ENCODE measurements around the gene FOXJ3. TPM values are rescaled to one million over a fixed set of nuclear protein-coding genes. Genes with fewer than 3 reads are reported as not detected.

FOXJ3 gene
- total RNA-seq, 1 experiment from 2014 or later, result 51.1 TPM

DNA sequence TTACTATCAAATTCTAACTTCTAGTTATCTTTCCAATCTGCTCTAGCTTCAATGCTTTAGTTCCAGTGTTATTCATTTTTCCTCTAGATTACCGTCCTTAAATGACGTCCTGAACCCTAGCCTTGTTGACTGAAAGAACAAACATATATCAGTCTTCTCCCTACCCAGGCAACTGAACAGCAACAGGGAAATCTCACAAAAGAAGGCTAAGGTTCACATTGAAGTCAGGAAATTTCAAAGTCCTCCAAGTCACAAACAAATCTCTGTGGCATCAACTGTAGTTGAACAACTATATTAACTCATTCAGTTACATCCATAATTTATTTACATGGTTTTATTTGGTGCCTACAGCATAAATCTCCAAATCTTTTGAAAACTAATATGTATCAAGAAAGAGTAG, 19.5 kb downstream of the FOXJ3 start:
- H3K27me3 ChIP-seq (ENCODE audit: insufficient read depth, low read length), result no peaks in the 10 kb centered on the region
- no peaks in the 10 kb centered on the region for H3K9me2 ChIP-seq (ENCODE audit: insufficient read depth)
- H3K4me2 ChIP-seq (ENCODE audit: low read length), result no peak overlapping the region
- no TSS peak for BruUV-seq (replicated peaks)
- peaks cover 49% of the 10 kb centered on the region; the same call in 1 of the 2 replicates for H4K20me1 ChIP-seq (ENCODE audit: insufficient read depth)
- ChIA-PET POLR2A (no interaction called here), RAD21 (ENCODE audit: low non-redundant PET in 1 of 2, low total read pairs in 2 of 2, uncharacterized antibody in 2 of 2, unreplicated experiment in 2 of 2) (no interaction called here), CTCF (no interaction called here)
- ATAC-seq, result no peak
- intact Hi-C loops (cut with micrococcal nuclease), result no loop called here
- no peak overlapping the region for H3K9ac ChIP-seq (ENCODE audit: low read length)
- TF ChIP-seq, protein P1, sequence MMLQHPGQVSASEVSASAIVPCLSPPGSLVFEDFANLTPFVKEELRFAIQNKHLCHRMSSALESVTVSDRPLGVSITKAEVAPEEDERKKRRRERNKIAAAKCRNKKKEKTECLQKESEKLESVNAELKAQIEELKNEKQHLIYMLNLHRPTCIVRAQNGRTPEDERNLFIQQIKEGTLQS (IDR thresholded peaks at IDR 0.05), result no peak
- TF ChIP-seq ELF1 (IDR thresholded peaks at IDR 0.05; ENCODE audit: borderline replicate concordance, low read depth) (no peak), ZFX (IDR thresholded peaks at IDR 0.05) (no peak), EZH2 (IDR thresholded peaks at IDR 0.05) (no peak), POLR2AphosphoS5 (IDR thresholded peaks at IDR 0.05; ENCODE audit: low read depth, low read length) (no peak), YY1 (IDR thresholded peaks at IDR 0.05; ENCODE audit: extremely low read depth, insufficient replicate concordance, low read depth, low read length) (no peak), ZNF274 (IDR thresholded peaks at IDR 0.05; ENCODE audit: low read depth, low read length) (no peak)
- H3K9me3 ChIP-seq (ENCODE audit: control insufficient read depth in 1 of 2, insufficient read depth in 1 of 2, low read depth in 1 of 2, low read length in 2 of 2), result no peaks in the 10 kb centered on the region
- H3K27ac ChIP-seq (ENCODE audit: low read depth, low read length), result no peak overlapping the region
- H3K4me3 ChIP-seq (replicated peaks in 1 of 2; ENCODE audit: low read depth in 1 of 2, low read length in 2 of 2), result no peak overlapping the region
- DNase-seq (ENCODE audit: low read depth, low spot score), result no peak
- no peak overlapping the region for H2AFZ ChIP-seq (ENCODE audit: low read depth, low read length, poor library complexity, severe bottlenecking)
- H3K4me1 ChIP-seq (ENCODE audit: control insufficient read depth in 1 of 2, insufficient read depth in 2 of 2, low read length in 2 of 2), result peaks cover 2 to 10% of the 10 kb centered on the region in 2 experiments
- H3K36me3 ChIP-seq (ENCODE audit: control insufficient read depth in 1 of 2, insufficient read depth in 2 of 2, low read length in 2 of 2), result no peaks in the 10 kb centered on the region
- H3K79me2 ChIP-seq (ENCODE audit: insufficient read depth, low read length), result peaks cover 99% of the 10 kb centered on the region

DNA sequence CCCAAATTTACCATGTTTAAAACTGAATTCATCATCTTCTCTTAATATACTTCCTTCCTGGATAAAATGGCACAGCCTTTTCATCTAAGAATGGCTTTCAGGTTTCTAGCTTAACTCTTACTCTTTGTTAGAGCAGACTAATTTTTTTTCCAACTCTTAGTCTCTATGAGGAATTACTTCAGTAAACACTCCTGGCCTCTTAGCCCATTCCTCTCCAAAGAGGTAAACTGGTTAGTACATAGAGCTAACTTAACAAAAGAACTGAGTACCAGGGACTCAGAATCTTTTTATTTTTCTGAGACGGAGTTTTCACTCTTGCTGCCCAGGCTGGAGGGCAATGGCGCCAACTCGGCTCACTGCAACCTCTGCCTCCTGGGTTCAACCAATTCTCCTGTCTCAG, 21.1 kb downstream of the FOXJ3 start:
- Histone ChIP-seq H3K9me2 (ENCODE audit: insufficient read depth) (no peaks in the 10 kb centered on the region), H3K79me2 (ENCODE audit: insufficient read depth, low read length) (peaks cover 96% of the 10 kb centered on the region), H3K36me3 (ENCODE audit: control insufficient read depth in 1 of 2, insufficient read depth in 2 of 2, low read length in 2 of 2) (no peaks in the 10 kb centered on the region), H3K4me1 (ENCODE audit: control insufficient read depth in 1 of 2, insufficient read depth in 2 of 2, low read length in 2 of 2) (peaks cover 0 to 10% of the 10 kb centered on the region in 2 experiments; a peak in 2 of 4 replicates), H3K27me3 (ENCODE audit: insufficient read depth, low read length) (no peaks in the 10 kb centered on the region), H3K4me3 (replicated peaks in 1 of 2; ENCODE audit: low read depth in 1 of 2, low read length in 2 of 2) (no peak overlapping the region), H2AFZ (ENCODE audit: low read depth, low read length, poor library complexity, severe bottlenecking) (no peak overlapping the region), H3K9me3 (ENCODE audit: control insufficient read depth in 1 of 2, insufficient read depth in 1 of 2, low read depth in 1 of 2, low read length in 2 of 2) (no peaks in the 10 kb centered on the region), H3K9ac (ENCODE audit: low read length) (no peak overlapping the region), H3K27ac (ENCODE audit: low read depth, low read length) (no peak overlapping the region), H3K4me2 (ENCODE audit: low read length) (no peak overlapping the region), H4K20me1 (ENCODE audit: insufficient read depth) (peaks cover 45% of the 10 kb centered on the region; the same call in 1 of the 2 replicates)
- POLR2A ChIA-PET, result no interaction called here
- intact Hi-C loops (cut with micrococcal nuclease), result no loop called here
- ATAC-seq (no peak), DNase-seq (ENCODE audit: low read depth, low spot score) (no peak)
- CTCF ChIA-PET, result no interaction called here
- no peak for TF ChIP-seq RAD21 (IDR thresholded peaks at IDR 0.05; ENCODE audit: low read depth)
- TF ChIP-seq EZH2phosphoT487 (IDR thresholded peaks at IDR 0.05; ENCODE audit: borderline replicate concordance), result no peak
- no peak for TF ChIP-seq EZH2 (IDR thresholded peaks at IDR 0.05)
- TF ChIP-seq SIN3A (IDR thresholded peaks at IDR 0.05; ENCODE audit: low read depth), result no peak
- TF ChIP-seq, protein P2, sequence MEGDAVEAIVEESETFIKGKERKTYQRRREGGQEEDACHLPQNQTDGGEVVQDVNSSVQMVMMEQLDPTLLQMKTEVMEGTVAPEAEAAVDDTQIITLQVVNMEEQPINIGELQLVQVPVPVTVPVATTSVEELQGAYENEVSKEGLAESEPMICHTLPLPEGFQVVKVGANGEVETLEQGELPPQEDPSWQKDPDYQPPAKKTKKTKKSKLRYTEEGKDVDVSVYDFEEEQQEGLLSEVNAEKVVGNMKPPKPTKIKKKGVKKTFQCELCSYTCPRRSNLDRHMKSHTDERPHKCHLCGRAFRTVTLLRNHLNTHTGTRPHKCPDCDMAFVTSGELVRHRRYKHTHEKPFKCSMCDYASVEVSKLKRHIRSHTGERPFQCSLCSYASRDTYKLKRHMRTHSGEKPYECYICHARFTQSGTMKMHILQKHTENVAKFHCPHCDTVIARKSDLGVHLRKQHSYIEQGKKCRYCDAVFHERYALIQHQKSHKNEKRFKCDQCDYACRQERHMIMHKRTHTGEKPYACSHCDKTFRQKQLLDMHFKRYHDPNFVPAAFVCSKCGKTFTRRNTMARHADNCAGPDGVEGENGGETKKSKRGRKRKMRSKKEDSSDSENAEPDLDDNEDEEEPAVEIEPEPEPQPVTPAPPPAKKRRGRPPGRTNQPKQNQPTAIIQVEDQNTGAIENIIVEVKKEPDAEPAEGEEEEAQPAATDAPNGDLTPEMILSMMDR (IDR thresholded peaks at IDR 0.05 in 2 of 3, conservative IDR thresholded peaks at IDR 0.05 in 1 of 3; ENCODE audit: borderline replicate concordance in 1 of 3, insufficient read depth in 1 of 3, low read depth in 2 of 3, low read length in 2 of 3), result no peak
- TF ChIP-seq, protein P1 (IDR thresholded peaks at IDR 0.05), result no peak
- BruUV-seq (replicated peaks), result no TSS peak
- RAD21 ChIA-PET (ENCODE audit: low non-redundant PET in 1 of 2, low total read pairs in 2 of 2, uncharacterized antibody in 2 of 2, unreplicated experiment in 2 of 2), result no interaction called here
